Activated T-helper 1 cell treated with Interleukin-2 at 50 U/mL for 16 hours (primary cell): ENCODE data around the gene SLC35F3.

Source experiments
- DNase-seq: peaks from one replicate; pipeline ENCODE4 v3.0.0-alpha.2; 2020; ENCODE audit warnings: low read depth

SLC35F3 gene

DNA sequence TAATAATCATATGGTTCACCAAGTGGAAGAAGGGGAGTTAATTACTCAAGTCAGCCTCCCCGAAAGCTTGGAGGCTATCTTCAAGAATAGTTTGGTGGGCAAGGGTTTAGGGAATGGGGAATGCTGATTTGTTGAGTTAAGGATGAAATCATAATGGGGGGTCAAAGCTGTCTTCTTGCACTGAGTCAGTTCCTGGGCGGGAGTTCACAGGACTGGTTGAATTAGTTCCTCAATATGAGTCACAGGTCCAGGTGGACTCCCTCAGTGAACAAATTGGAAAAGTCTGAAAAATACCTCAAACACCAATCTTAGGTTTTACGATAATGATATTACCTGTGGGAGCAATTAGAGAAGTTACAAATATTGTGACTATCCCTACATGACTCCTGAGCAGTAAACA, 353.6 kb downstream of the SLC35F3 start:
- no peak for DNase-seq

GRCh38 chr1:234260578-234260977, 356.1 kb downstream of the SLC35F3 start:
- no peak for DNase-seq

DNA sequence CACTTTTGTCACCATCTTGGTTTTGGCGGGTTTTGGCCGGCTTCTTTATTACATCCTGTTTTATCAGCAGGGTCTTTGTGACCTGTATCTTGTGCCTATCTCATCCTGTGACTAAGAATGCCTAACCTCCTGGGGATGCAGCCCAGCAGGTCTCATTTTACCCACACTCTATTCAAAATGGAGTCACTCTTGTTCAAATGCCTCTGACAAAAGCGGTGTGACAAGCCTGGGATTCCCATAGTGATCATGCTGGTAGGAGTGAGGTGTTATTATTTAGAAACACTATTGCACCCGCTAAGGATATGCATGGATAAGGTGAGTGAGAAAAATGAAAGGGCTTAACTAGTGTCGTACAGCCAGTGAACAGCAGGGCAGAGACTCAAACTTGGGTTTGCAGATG, 357.1 kb downstream of the SLC35F3 start:
- no peak for DNase-seq

DNA sequence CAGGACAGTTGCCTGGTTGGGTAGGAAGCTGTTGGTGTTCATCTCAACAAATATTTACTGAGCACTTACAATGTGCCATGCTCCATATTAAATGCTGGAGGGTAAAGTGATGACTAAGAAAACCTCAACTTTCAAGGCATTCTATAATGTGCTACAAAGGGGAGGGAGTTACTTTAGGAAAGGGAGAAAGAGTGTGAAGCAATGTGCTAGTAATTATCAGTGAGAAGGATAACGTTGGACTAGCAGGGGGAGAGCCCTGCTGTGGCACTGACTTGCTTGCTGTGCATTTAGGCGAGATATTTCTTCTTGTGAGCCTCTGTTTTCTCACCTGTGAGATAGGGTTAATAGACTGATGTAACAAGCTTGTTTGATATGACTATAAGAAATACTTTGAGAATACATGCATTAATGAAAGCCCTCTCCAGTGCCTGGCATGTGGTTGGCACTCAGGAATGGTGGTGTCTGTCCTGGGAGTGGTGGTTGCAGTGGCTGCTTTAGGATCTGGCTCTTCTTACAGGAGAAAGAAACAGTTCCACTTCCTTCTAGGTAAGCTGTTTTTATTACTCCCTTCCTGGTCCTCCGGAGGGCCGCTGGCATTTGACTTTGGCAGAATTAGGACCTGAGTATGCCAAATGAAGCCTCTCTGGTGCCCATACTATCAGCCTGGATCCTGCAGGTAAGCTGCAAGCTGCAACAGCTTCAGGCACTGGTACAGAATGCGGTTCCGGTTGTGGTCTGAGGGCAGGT, 357.7 kb downstream of the SLC35F3 start:
- no peak for DNase-seq

GRCh38 chr1:234262754-234263105, 358.3 kb downstream of the SLC35F3 start:
- no peak for DNase-seq

- no peak for DNase-seq
Measured at GRCh38 chr1:234264832-234265231, 360.4 kb downstream of the SLC35F3 start.

DNA sequence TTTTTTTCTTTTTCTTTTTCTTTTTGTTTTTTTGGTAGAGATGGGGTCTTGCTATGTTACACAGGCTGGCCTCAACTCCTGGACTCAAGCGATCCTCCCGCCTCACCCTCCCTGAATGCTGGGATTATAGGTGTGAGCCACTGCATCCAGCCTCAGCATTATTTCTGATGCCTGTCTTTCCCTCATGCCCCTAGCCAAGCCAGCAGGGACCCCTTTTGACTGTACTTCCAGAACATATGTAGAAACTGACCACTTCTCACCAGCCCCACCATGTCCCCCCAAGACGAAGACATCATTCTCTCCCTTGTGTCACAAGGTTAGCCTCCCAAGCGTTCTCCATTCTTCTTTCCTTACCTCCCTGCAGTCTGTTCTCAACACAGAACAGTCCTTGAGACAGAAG, 360.8 kb downstream of the SLC35F3 start:
- no peak for DNase-seq

GRCh38 chr1:234265861-234266260, 361.4 kb downstream of the SLC35F3 start:
- no peak for DNase-seq

GRCh38 chr1:234270093-234270492, 365.6 kb downstream of the SLC35F3 start:
- DNase-seq: no peak

GRCh38 chr1:234270581-234271242, 366.2 kb downstream of the SLC35F3 start:
- no peak for DNase-seq

DNA sequence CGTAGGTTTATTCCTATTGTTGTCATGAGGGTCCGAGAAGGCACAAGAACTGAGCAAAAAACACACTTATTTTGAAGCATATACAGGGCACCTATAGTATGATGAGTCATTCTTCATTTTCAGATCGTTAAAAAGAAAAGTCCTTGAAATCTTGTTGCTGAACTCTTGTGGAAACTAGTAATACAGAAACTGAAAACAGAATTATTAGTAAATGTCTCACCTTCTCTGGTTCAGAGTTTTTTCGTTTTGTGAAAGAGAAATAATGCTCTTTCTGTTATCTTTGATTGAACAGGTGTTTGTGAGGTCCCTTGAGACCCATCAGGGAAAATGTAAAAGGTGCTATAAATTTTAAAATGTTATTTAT, 366.7 kb downstream of the SLC35F3 start:
- DNase-seq: no peak

DNA sequence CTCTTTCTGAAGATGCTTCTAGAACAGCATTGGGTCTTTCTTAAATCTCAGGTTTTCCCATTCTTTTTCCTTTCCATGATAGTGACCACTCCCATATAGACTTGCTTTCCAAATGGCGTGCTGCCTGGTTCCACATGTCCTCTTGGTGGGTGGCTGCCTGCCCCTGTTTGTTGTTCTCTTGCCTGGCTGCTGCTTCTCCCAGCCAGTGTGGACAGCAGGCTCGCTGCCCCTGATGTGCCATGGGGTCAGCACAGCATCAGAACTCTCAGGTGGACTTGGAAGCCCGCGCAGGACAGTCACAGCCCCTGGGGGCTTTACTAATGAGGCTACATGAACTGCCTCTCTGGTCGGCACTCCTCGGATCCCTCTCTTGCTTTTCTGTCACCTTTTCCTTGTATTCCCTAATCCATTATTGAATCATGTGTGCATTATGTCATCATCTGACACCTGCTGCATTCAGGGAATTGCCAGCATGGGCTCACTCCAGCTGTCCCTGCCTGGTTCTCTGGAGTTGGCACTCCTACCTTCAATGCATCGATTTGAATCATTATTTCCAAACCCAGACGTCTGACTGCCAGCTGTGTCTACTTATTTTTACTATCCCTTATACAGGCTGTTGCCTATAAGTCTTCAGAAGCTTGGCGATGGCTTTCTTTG, 368.3 kb downstream of the SLC35F3 start:
- no peak for DNase-seq

DNA sequence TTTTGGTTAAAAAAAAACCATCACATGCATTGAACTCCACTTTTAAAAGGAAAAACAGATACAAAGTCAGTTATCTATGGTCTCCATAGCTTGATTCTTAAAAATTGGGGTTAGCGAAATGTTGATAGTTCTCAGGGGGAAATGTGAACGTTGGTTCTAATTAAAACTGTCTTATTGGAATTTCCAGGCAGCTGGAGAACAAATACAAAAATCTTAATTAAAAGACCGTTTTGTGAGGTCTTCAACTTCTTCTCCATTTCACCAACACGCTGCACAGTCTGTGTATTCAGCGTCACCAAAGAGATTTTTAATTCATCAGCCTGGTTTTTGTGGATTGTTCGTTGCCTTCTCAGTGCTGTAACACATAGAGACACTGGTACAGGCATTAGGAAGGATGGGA, 369.5 kb downstream of the SLC35F3 start:
- no peak for DNase-seq

DNA sequence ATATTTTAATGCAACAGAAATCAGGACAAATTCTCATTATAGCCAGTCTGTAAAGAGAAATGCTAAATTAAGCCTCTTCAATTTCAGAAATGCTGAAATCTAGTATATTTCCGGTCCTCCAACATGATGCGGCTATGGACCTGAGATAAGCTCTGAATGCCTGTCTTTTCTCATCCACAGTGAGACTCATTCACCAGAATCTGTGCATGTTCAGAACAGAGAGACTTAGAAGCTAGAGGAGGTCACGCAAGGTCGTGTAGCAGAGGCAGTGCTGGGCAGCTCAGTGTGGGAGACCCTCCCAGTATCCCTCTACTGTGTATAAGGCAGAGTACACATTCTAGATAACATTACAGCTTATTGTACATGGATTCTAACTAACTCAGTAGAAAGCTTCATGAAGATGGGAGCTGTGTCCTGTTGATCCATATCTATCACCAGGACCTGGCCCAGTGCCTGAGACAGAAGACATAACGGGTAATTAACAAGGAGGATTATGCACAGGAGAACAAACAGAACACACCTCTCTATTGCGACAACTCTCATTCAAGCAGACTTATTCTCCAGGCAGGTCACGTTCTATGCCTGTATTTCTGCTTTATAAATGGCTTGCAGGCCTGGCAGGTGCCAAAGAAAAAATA, 371.8 kb downstream of the SLC35F3 start:
- no peak for DNase-seq

DNA sequence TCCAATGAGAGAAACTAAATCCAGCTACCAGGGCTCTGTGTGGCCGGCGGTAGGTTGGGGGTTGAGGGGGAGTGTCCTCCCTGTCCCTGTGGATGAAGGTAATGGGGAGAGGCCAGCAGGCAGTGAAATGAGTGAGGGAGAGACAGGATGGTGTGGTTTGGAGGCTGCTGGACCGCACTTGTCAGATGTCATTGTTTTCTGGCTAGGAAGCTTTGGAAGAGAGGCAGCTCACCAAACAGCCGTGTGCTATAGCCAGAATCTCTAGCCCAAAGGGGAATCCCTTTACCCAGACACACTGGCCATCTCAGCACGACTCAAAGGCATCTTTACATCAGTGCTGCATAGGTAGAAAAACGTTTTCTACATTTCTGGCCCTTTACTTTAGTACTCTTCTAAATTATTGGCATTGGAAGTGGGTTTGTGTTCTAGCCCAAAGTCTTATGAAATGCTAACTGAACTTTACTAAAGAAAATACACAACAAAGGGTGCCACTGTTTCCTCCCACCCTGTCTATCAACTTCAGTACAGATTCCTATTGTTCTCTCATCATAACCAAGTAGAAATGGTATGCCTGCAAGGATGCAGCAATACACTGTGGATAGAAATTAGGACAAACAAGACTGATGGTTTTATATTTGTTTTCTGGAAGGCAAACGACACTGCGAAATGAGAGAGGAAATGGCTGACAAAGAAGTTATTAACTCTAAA, 372.8 kb downstream of the SLC35F3 start:
- DNase-seq: no peak

GRCh38 chr1:234279021-234279420, 374.5 kb downstream of the SLC35F3 start:
- DNase-seq: no peak

DNA sequence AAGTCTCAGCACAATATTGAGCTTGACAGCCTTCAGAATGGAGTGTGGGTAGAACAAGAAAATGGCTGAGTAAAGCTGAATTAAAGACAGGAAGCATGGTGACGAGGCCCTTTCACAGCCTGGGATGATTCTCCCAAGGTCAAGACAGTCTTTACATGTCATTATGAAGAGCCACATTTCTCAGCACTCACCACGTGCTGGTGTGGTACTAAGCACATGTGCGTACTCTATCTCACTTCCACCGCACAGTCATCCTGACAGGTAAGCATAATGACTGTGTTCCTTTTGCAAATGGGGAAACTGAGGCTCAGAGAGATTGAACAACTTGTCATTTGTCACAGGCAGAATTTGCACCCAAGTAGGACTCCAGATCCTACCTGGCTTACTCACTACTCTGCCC, 376.0 kb downstream of the SLC35F3 start:
- DNase-seq: no peak

DNA sequence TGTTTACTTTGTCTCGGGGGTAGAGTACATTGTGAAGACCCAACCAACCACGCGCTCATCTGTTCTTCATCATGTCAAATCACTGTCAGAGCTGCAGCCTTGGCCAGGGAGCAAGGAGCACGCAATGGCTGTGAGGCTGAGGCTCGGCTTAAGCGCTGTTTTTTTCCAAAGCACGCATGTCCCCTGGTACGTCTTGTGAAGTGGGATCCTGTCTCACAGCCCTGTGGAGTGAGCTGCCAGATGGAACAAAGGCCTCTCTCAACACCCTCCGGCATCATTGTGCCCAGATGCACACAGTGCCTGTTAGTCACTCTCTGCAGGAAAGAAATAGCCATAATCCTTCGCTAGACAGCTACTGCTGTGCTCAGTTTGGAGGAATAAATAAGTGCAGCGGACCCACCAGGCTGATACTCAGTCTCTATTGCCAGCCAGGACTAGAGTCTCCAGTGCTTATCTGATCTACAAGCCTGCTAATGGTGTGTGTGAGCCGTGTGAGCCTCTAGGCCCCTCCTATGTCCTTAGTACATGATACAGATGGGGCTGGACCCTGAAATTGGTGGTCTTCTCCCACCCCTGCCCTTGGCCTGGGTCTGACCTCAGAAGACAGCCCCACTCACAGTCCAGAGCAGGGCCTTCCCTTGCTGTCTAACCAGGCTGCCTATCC, 377.5 kb downstream of the SLC35F3 start:
- no peak for DNase-seq

- DNase-seq: no peak
Measured at GRCh38 chr1:234286206-234286605, 381.7 kb downstream of the SLC35F3 start.

- no peak for DNase-seq
Measured at GRCh38 chr1:234288946-234289345, 384.5 kb downstream of the SLC35F3 start.

- no peak for DNase-seq
Measured at GRCh38 chr1:234289538-234290305, 385.2 kb downstream of the SLC35F3 start.
